SK-N-SH treated with all-trans-retinoic acid at 6 μM for 48 hours (cell line): ENCODE measurements around the gene PIM3.

ENCODE experiments used
- ATAC-seq: fragments of 200-7000 bp; cut with Tn5 transposase; 3 replicates; pipeline ENCODE4 v1.9.1; 2020; ENCODE audit warnings: mild to moderate bottlenecking, moderate library complexity
- ARNTL ChIP-seq: fragments of 450-650 bp; formaldehyde crosslinking; IDR thresholded peaks from 2 replicates; pipeline ENCODE4 v1.5.0; 2020; ENCODE audit warnings: low read depth, mild to moderate bottlenecking, moderate library complexity, borderline replicate concordance
- BACH2 ChIP-seq: fragments of 250-450 bp; sonication (Bioruptor Pico); IDR thresholded peaks from 2 replicates; pipeline ENCODE4 v1.9.0; 2021; ENCODE audit warnings: mild to moderate bottlenecking, borderline replicate concordance
- CSDC2 ChIP-seq: fragments of 250-450 bp; sonication (Bioruptor Pico); IDR thresholded peaks from 2 replicates; pipeline ENCODE4 v1.5.0; 2020; ENCODE audit warnings: mild to moderate bottlenecking, moderate library complexity
- CSRNP3 ChIP-seq: fragments of 250-450 bp; sonication (Bioruptor Pico); IDR thresholded peaks from 2 replicates; pipeline ENCODE4 v1.5.1; 2021; ENCODE audit warnings: mild to moderate bottlenecking, moderate library complexity
- ESRRG ChIP-seq: fragments of 250-450 bp; sonication (Bioruptor Pico); IDR thresholded peaks from 2 replicates; pipeline ENCODE4 v1.6.1; 2021; ENCODE audit warnings: mild to moderate bottlenecking
- GLIS3 ChIP-seq: fragments of 250-450 bp; sonication (Bioruptor Pico); IDR thresholded peaks from 2 replicates; pipeline ENCODE4 v1.5.0; 2020; ENCODE audit warnings: mild to moderate bottlenecking, moderate library complexity
- ISL1 ChIP-seq: fragments of 250-450 bp; sonication (Bioruptor Pico); IDR thresholded peaks from 2 replicates; pipeline ENCODE4 v2.1.2; 2022; ENCODE audit warnings: mild to moderate bottlenecking, moderate library complexity
- OSR1 ChIP-seq: fragments of 250-450 bp; sonication (Bioruptor Pico); IDR thresholded peaks from 2 replicates; pipeline ENCODE4 v1.8.0; 2022; ENCODE audit warnings: moderate library complexity, mild to moderate bottlenecking, inconsistent platforms
- PATZ1 ChIP-seq: fragments of 250-450 bp; sonication (Bioruptor Pico); IDR thresholded peaks from 2 replicates; pipeline ENCODE4 v1.8.0; 2020; ENCODE audit warnings: mild to moderate bottlenecking, moderate library complexity, borderline replicate concordance
- POU6F1 ChIP-seq: fragments of 250-450 bp; sonication (Bioruptor Pico); IDR thresholded peaks from 2 replicates; pipeline ENCODE4 v1.8.0; 2021; ENCODE audit warnings: low read depth, mild to moderate bottlenecking, moderate library complexity, borderline replicate concordance
- PPARA ChIP-seq: fragments of 250-450 bp; sonication (Bioruptor Pico); IDR thresholded peaks from 2 replicates; pipeline ENCODE4 v1.5.0; 2020; ENCODE audit warnings: mild to moderate bottlenecking, borderline replicate concordance
- RARB ChIP-seq: fragments of 250-450 bp; sonication (Bioruptor Pico); IDR thresholded peaks from 2 replicates; pipeline ENCODE4 v1.8.0; 2021; ENCODE audit warnings: mild to moderate bottlenecking, moderate library complexity
- TOX ChIP-seq: fragments of 250-450 bp; sonication (Bioruptor Pico); IDR thresholded peaks from 2 replicates; pipeline ENCODE4 v1.8.0; 2021; ENCODE audit warnings: mild to moderate bottlenecking, moderate library complexity, borderline replicate concordance
- TSHZ2 ChIP-seq: fragments of 250-450 bp; sonication (Bioruptor Pico); IDR thresholded peaks from 2 replicates; pipeline ENCODE4 v1.5.0; 2020; ENCODE audit warnings: mild to moderate bottlenecking, moderate library complexity
- ZC3H10 ChIP-seq: fragments of 250-450 bp; sonication (Bioruptor Pico); IDR thresholded peaks from 2 replicates; pipeline ENCODE4 v1.5.1; 2021; ENCODE audit warnings: mild to moderate bottlenecking, moderate library complexity
- ZFP3 ChIP-seq: fragments of 250-450 bp; sonication (Bioruptor Pico); IDR thresholded peaks from 2 replicates; pipeline ENCODE4 v1.5.0; 2020; ENCODE audit warnings: mild to moderate bottlenecking, moderate library complexity
- ZFP30 ChIP-seq: fragments of 450-650 bp; formaldehyde crosslinking; IDR thresholded peaks from 2 replicates; pipeline ENCODE4 v1.5.0; 2022; ENCODE audit warnings: mild to moderate bottlenecking, moderate library complexity
- ZNF565 ChIP-seq: fragments of 450-650 bp; formaldehyde crosslinking; conservative IDR thresholded peaks from 2 replicates; pipeline ENCODE4 v1.5.0; 2020; ENCODE audit warnings: low read depth, mild to moderate bottlenecking, moderate library complexity
- ZNF70 ChIP-seq: fragments of 450-650 bp; formaldehyde crosslinking; IDR thresholded peaks from 2 replicates; pipeline ENCODE4 v1.5.0; 2020; ENCODE audit warnings: mild to moderate bottlenecking, moderate library complexity
- ZNF8 ChIP-seq: fragments of 450-650 bp; formaldehyde crosslinking; IDR thresholded peaks from 2 replicates; pipeline ENCODE4 v1.5.0; 2020; ENCODE audit warnings: mild to moderate bottlenecking, moderate library complexity

The PIM3 gene

GRCh38 chr22:49941507-49942316 lies 18.9 kb upstream of the PIM3 start:
- no peak for ATAC-seq
- no peak for TF ChIP-seq RARB (CRISPR knock-in tag)
- no peak for TF ChIP-seq CSDC2 (CRISPR knock-in tag)
- no peak for TF ChIP-seq ARNTL (CRISPR knock-in tag)
- TF ChIP-seq ESRRG (CRISPR knock-in tag) = no peak
- TF ChIP-seq PATZ1 (CRISPR knock-in tag) = no peak
- no peak for TF ChIP-seq POU6F1
- TF ChIP-seq ZFP30 = no peak
- TF ChIP-seq ZC3H10 (CRISPR knock-in tag) = no peak
- TF ChIP-seq, all 23 proteins: peak for 0

- no peak for TF ChIP-seq ZNF565 (CRISPR knock-in tag)
- TF ChIP-seq ARNTL (CRISPR knock-in tag) = no peak
- TF ChIP-seq ESRRG (CRISPR knock-in tag) = no peak
These were observed 17.8 kb upstream of the PIM3 start for GRCh38 chr22:49942565-49943404.

GRCh38 chr22:49943405-49943765 lies 17.2 kb upstream of the PIM3 start:
- TF ChIP-seq RARB (CRISPR knock-in tag) (no peak), ZNF70 (no peak), PATZ1 (CRISPR knock-in tag) (no peak), ZNF8 (CRISPR knock-in tag) (no peak), GLIS3 (CRISPR knock-in tag) (no peak), ZFP3 (CRISPR knock-in tag) (no peak), ZNF565 (CRISPR knock-in tag) (no peak), BACH2 (CRISPR knock-in tag) (no peak), CSDC2 (CRISPR knock-in tag) (no peak), PPARA (no peak), CSRNP3 (CRISPR knock-in tag) (no peak), ZC3H10 (CRISPR knock-in tag) (no peak), ARNTL (CRISPR knock-in tag) (no peak), ESRRG (CRISPR knock-in tag) (no peak), TSHZ2 (CRISPR knock-in tag) (no peak), OSR1 (CRISPR knock-in tag) (no peak), ZFP30 (no peak), TOX (CRISPR knock-in tag) (no peak), ISL1 (CRISPR knock-in tag) (no peak), POU6F1 (no peak)
- ATAC-seq = no peak; the same call in 2 of the 3 replicates

More at GRCh38 chr22:49942565-49943404, 17.8 kb upstream of the PIM3 start:
- ATAC-seq = no peak
